Measurements from ENCODE around the gene CPN2.

CPN2 gene

GRCh38 chr3:194293546-194294198 lies 57.5 kb downstream of the CPN2 start:
- no peak for DNase-seq (ENCODE audit: low read depth)

- DNase-seq (ENCODE audit: low read depth): no peak
Measured at GRCh38 chr3:194292331-194292730, 58.8 kb downstream of the CPN2 start.

Measured in activated T-cell treated with anti-CD3 and anti-CD28 coated beads for 24 hours (primary cell).